Parathyroid adenoma (tissue), 2 donors: ENCODE data around the gene RCAN1.

Experiments
- H2AFZ ChIP-seq: fragments of 300-600 bp; sonication (generic); one replicate; pipeline ENCODE4 v1.7.0; 2017; ENCODE audit warnings: antibody characterized with exemption, mild to moderate bottlenecking
- H3K27ac ChIP-seq: fragments of 300-600 bp; sonication (generic); one replicate; pipeline ENCODE4 v1.7.0; 2017
- H3K27me3 ChIP-seq: fragments of 300-600 bp; sonication (generic); one replicate; pipeline ENCODE4 v1.7.0; 2017; ENCODE audit warnings: low read length; ENCODE audit not compliant: control insufficient read depth, insufficient read depth
- H3K36me3 ChIP-seq: fragments of 300-600 bp; sonication (generic); one replicate; pipeline ENCODE4 v1.7.0; 2017; ENCODE audit warnings: low read length; ENCODE audit not compliant: control insufficient read depth, insufficient read depth
- H3K4me1 ChIP-seq: fragments of 300-600 bp; sonication (generic); one replicate; pipeline ENCODE4 v1.7.0; 2017; ENCODE audit warnings: control low read depth
- H3K4me2 ChIP-seq: fragments of 300-600 bp; sonication (generic); one replicate; pipeline ENCODE4 v1.7.0; 2017; ENCODE audit warnings: low read length
- H3K4me3 ChIP-seq: fragments of 300-600 bp; sonication (generic); one replicate; pipeline ENCODE4 v1.7.0; 2017; ENCODE audit warnings: low read depth, low read length
- H3K79me2 ChIP-seq: fragments of 300-600 bp; sonication (generic); one replicate; pipeline ENCODE4 v1.7.0; 2017; ENCODE audit warnings: control low read depth
- H3K9ac ChIP-seq: fragments of 300-600 bp; sonication (generic); one replicate; pipeline ENCODE4 v1.7.0; 2017; ENCODE audit warnings: mild to moderate bottlenecking
- H3K9me3 ChIP-seq: fragments of 300-600 bp; sonication (generic); one replicate; pipeline ENCODE4 v1.7.0; 2017; ENCODE audit warnings: low read length; ENCODE audit not compliant: control insufficient read depth
- CTCF ChIP-seq: fragments of 300-600 bp; sonication (generic); IDR thresholded peaks from one replicate; pipeline ENCODE4 v1.7.0; 2017; ENCODE audit warnings: antibody characterized with exemption, mild to moderate bottlenecking
- donor health status: primary hyperparathyroidism.

The RCAN1 gene

GRCh38 chr21:34614628-34615486 is at the start of gene RCAN1:
RCAN1 (minus strand) TSS chr21:34615113; CDS start chr21:34615011, 102 bp downstream.
- Histone ChIP-seq H3K9ac (no peak within 1 kb of the TSS), H3K4me3 (peak within 1 kb of the TSS; percentile 75), H3K4me2 (peak within 1 kb of the TSS; percentile 94), H2AFZ (peak within 1 kb of the TSS; percentile 91), H3K79me2 (no peaks in the 10 kb centered on the region), H3K36me3 (no peaks in the 10 kb centered on the region), H3K27ac (peak within 1 kb of the TSS; percentile 70), H3K4me1 (peaks cover 6% of the 10 kb centered on the region), H3K27me3 (no peaks in the 10 kb centered on the region), H3K9me3 (no peaks in the 10 kb centered on the region)
- TF ChIP-seq CTCF, result no peak

GRCh38 chr21:34661848-34662247 is 46.9 kb upstream of the RCAN1 start:
- TF ChIP-seq CTCF, result no peak
- no peaks in the 10 kb centered on the region for H3K9me3 ChIP-seq
- H3K27me3 ChIP-seq, result no peaks in the 10 kb centered on the region
- no peaks in the 10 kb centered on the region for H3K79me2 ChIP-seq
- H3K4me1 ChIP-seq, result no peaks in the 10 kb centered on the region
- H3K4me2 ChIP-seq, result no peak overlapping the region
- H3K36me3 ChIP-seq, result no peaks in the 10 kb centered on the region
- no peak overlapping the region for H2AFZ ChIP-seq
- no peak overlapping the region for H3K9ac ChIP-seq
- no peak overlapping the region for H3K27ac ChIP-seq
- H3K4me3 ChIP-seq, result no peak overlapping the region

- H2AFZ ChIP-seq, result no peak overlapping the region
- no peak overlapping the region for H3K9ac ChIP-seq
- H3K9me3 ChIP-seq, result no peaks in the 10 kb centered on the region
- H3K79me2 ChIP-seq, result no peaks in the 10 kb centered on the region
- H3K4me1 ChIP-seq, result no peaks in the 10 kb centered on the region
- H3K27me3 ChIP-seq, result no peaks in the 10 kb centered on the region
- no peak overlapping the region for H3K27ac ChIP-seq
- H3K4me2 ChIP-seq, result no peak overlapping the region
- no peak overlapping the region for H3K4me3 ChIP-seq
- TF ChIP-seq CTCF, result no peak
- no peaks in the 10 kb centered on the region for H3K36me3 ChIP-seq
These were observed 38.6 kb upstream of the RCAN1 start for GRCh38 chr21:34653522-34653921.

GRCh38 chr21:34651642-34652041 is 36.7 kb upstream of the RCAN1 start:
- Histone ChIP-seq H3K36me3 (no peaks in the 10 kb centered on the region), H3K9me3 (no peaks in the 10 kb centered on the region), H3K79me2 (no peaks in the 10 kb centered on the region), H3K9ac (no peak overlapping the region), H3K4me1 (no peaks in the 10 kb centered on the region), H3K27me3 (no peaks in the 10 kb centered on the region), H3K27ac (no peak overlapping the region), H3K4me2 (no peak overlapping the region), H2AFZ (no peak overlapping the region), H3K4me3 (no peak overlapping the region)
- no peak for TF ChIP-seq CTCF
